Suprapubic skin (tissue), 3 donors: ENCODE data around the gene BBS12.

Source experiments
- POLR2AphosphoS5 ChIP-seq, 3 donors: sonication (generic); formaldehyde crosslinking; IDR thresholded peaks; one replicate each; pipeline ENCODE4 v1.6.1; 2017; ENCODE audit warnings: antibody characterized with exemption in 3 of 3
- TF ChIP-seq, protein P1 (sequence below), 2 donors: fragments of 200-600 bp in 1 of 2; fragments of 450-650 bp in 1 of 2; sonication (generic) in 1 of 2; IDR thresholded peaks; one replicate each; pipeline ENCODE4 v1.5.1; 2016 to 2019; ENCODE audit warnings: antibody characterized with exemption in 2 of 2, mild to moderate bottlenecking in 1 of 2, moderate library complexity in 1 of 2

DNA sequence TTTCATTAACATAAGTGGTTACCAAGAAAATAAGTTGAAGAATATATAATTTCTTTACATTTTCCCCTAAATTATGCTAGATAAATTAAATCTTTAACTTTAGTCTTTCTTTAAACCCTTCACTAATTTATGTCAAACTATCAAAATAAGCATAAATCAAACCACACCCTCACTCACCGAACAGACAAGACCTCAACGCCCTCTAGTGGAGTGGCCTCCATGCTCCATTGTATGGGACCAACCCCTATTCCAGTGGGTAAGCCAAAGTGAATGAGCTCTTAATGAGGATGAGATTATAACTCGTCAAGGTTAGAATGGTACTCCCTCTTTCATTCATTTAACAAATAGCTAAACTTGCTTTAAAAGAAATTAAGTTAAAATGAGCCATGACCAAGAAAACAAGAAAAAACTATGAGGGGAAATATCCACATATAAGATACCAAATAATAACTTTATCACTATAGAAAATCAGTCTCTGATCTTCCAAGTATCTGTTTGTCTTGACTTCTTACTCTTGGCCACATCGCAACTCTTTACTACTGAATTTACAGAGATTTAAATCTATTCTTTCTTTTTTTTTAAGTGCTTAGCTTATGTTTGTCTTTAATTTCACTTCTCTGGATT is 15.6 kb upstream of the BBS12 start:
- TF ChIP-seq POLR2AphosphoS5 (IDR thresholded peaks at IDR 0.05), result no peak
- TF ChIP-seq, protein P1, sequence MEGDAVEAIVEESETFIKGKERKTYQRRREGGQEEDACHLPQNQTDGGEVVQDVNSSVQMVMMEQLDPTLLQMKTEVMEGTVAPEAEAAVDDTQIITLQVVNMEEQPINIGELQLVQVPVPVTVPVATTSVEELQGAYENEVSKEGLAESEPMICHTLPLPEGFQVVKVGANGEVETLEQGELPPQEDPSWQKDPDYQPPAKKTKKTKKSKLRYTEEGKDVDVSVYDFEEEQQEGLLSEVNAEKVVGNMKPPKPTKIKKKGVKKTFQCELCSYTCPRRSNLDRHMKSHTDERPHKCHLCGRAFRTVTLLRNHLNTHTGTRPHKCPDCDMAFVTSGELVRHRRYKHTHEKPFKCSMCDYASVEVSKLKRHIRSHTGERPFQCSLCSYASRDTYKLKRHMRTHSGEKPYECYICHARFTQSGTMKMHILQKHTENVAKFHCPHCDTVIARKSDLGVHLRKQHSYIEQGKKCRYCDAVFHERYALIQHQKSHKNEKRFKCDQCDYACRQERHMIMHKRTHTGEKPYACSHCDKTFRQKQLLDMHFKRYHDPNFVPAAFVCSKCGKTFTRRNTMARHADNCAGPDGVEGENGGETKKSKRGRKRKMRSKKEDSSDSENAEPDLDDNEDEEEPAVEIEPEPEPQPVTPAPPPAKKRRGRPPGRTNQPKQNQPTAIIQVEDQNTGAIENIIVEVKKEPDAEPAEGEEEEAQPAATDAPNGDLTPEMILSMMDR (IDR thresholded peaks at IDR 0.05), result peak; percentile 34 to 68
